HG03039 (cell line): ENCODE data around the gene DEF6.
"Not testable (repeated sequence)": the region's sequence is repeated elsewhere in the genome, so short reads cannot be mapped to it uniquely, and the experiment has no call there.

Source experiments
- ATAC-seq: cut with Tn5 transposase; IDR thresholded peaks from one replicate; pipeline ENCODE4 v1.9.1; 2021; ENCODE audit warnings: mild to moderate bottlenecking, moderate library complexity; ENCODE audit not compliant: unreplicated experiment

DEF6 gene

DNA sequence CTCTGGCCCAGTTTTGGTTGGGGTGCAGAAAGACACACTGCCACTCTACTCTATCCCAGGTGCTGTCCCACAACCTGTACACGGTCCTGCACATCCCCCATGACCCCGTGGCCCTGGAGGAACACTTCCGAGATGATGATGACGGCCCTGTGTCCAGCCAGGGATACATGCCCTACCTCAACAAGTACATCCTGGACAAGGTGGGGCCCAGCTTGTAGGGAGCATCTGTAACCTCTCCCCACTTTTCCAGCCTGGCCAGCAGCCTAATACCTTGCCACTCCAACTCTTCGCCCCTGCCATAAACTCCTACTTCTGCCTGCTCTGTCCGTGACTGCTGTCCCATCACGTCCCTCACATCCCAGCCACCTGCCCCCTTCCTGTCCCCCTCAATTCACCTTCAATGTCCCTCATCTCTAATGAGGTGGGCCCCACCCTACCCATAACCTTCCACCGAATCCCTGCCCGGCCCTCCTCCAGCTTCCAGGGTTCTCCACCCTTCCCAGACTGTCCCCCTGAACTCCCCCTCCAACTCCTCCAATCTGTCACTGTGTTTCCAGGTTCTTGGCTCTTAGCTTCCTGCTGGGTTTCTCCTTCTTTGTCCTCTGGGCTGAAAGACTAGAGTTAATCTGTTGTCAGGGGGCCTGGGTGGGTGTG is 12.1 kb downstream of the DEF6 start:
- ATAC-seq = no peak

DNA sequence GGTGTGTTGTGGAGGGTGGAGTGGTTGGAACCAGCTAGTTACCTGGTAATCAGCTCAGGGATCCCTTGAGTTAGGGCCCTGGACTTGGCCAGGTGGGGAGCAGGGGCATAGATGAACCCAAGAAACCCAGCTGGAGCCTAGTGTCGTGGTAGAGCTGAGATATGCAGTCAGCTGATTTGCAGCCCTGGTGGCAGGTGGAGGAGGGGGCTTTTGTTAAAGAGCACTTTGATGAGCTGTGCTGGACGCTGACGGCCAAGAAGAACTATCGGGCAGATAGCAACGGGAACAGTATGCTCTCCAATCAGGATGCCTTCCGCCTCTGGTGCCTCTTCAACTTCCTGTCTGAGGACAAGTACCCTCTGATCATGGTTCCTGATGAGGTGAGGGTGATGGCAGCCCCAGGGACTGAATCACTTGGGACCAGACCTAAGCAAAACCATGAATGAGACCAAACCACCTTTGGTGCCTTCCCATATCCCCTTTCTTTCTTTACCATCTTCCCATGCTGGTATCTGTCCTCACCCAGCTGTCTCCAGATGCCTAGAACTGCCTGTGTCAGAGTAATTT is 12.7 kb downstream of the DEF6 start:
- ATAC-seq = no peak

DNA sequence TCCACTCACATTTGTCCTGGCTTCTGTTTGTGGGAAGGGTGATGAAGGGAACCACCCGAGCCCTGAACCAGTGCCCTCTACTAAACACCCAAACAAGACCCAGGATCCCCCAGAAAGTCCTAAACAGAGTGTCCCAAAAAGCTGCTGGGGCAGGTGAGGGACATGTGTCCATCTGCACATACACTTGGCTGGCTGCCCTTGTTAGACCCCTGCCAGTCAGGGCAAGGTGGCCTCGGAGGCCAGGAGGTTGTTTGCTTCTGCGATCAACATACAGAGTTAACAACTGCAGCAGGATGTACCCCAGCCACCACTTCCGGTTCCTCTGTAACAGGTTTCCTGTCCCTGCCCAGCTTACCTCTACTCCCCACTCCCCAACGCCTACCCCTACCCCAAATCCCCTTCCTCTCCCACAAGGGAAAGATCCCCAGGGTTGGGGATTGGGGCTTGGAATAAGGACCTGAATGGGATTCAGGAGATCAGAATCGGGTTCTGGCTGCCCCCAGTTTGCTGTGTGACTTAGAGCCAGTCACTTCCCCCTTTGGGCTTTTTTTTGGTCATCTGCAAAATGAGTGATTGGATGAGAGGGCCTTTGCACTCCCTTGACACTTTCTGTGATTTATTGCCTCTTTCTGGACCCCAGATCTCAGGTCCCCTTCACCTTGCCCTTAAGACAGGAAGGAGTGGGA is 13.9 kb downstream of the DEF6 start:
- no peak for ATAC-seq

DNA sequence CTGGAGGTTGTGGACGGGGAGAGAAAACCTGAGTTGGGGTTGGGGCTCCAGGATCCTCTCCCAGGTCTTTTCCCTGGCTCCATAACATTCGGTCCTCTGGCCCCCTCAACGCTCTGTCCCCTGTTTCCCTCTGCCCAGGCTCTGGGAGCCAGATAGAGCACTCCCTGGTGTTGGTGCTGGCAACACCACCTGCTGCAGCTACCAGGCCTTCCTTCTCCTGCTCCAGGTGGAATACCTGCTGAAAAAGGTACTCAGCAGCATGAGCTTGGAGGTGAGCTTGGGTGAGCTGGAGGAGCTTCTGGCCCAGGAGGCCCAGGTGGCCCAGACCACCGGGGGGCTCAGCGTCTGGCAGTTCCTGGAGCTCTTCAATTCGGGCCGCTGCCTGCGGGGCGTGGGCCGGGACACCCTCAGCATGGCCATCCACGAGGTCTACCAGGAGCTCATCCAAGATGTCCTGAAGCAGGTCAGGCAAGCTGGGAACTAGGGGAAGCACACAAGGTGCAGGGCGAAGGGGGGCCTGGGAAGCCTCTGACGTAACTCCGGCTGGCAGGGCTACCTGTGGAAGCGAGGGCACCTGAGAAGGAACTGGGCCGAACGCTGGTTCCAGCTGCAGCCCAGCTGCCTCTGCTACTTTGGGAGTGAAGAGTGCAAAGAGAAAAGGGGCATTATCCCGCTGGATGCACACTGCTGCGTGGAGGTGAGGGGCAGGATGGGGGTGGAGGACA is 14.6 kb downstream of the DEF6 start:
- no peak for ATAC-seq

DNA sequence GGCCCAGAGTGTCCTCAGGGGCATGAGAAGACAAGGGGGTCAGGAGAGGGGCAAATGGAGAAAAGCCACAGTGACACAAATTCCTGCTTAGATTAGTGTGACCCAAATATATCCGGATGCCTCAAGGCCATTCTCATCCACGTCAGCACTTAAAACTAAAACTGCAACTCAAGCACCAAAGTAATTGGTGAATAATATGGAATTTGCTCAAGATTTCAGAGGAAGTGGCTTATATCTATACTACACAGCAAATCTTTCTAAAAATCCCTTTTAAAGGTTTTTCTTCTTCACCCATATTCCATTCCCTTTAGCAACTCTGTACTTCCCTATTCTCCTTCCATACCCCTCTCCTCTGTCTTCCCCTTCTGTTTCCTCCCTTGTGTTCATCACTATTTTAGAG is 15.2 kb downstream of the DEF6 start:
- no peak for ATAC-seq

DNA sequence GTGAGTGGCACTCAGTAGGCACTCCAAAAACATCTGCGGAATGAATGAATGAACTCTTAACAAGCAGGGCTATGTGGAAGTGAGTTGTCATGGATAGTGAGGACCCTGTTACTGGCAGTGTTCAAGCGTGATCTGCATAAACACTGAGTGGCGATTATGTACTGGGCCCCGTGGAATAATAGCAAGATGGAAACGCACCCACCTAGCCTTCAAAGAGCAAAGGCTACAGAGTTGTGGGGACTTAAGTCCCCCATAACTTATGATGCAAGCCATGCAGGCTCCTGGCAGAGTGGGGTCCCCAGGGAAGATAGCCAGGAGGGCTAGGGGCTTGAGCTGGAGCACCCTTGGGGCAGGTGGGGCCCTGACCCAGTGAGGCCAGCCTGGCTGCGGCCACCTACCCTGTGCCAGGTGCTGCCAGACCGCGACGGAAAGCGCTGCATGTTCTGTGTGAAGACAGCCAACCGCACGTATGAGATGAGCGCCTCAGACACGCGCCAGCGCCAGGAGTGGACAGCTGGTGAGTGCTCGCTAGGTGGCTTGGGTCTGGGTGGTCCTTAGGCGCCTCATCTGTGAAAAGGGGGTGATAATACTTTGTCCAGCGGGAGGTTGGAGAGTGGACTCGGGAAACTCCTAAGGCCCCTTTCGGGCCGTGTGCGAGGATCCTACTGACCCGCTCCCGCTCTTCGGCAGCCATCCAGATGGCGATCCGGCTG is 20.0 kb downstream of the DEF6 start:
- ATAC-seq = no peak

DNA sequence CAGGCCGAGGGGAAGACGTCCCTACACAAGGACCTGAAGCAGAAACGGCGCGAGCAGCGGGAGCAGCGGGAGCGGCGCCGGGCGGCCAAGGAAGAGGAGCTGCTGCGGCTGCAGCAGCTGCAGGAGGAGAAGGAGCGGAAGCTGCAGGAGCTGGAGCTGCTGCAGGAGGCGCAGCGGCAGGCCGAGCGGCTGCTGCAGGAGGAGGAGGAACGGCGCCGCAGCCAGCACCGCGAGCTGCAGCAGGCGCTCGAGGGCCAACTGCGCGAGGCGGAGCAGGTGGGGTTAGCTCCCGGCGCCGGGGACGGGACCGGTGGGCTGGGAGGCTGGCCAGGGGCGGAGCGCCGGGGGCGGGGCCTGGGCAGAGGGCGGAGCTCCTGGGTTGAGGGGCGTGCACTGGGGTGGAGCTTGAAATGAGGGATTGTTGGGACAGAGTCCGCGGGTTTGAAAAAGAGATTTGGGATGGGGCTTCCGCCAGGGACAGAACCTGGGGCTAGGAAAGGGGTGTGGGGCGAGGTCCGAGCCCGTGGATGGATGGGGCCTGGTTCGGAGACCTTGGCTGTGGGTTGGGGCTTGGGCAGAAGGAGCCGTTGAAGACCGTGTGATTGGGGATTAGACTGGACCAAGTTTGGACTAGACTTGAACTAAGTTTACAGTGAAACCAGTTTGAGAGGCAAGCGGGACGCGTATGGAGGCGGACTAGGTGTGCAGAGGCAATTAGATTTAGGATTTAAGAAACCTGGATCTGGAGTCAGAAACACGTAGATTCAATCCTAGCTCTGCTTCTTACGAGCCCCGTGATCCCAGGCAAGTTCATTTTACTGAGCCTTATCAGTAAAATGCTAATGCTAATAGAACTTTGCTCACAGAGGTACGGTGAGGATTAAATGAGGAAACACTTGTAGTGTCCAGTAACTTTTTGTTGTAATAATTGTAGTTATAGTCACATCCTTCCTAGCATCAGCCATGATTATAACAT is 20.9 kb downstream of the DEF6 start:
- no peak for ATAC-seq

DNA sequence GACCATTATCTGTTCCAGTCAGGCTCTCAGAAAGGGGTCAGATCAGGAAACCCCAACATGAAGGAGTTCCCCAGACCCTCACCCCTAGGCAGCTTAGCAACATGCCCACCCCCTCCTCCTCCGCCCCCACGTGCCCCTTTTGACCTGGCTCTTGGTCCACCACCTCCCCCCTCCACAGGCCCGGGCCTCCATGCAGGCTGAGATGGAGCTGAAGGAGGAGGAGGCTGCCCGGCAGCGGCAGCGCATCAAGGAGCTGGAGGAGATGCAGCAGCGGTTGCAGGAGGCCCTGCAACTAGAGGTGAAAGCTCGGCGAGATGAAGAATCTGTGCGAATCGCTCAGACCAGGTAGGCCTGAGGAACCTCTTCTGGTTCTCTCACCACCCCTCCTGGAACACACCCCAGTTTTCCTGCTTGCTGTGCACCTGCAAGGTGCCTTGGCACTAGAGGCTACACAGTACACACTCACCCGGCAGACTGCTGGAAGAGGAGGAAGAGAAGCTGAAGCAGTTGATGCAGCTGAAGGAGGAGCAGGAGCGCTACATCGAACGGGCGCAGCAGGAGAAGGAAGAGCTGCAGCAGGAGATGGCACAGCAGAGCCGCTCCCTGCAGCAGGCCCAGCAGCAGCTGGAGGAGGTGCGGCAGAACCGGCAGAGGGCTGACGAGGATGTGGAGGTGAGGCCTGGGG is 21.9 kb downstream of the DEF6 start:
- ATAC-seq = no peak

DNA sequence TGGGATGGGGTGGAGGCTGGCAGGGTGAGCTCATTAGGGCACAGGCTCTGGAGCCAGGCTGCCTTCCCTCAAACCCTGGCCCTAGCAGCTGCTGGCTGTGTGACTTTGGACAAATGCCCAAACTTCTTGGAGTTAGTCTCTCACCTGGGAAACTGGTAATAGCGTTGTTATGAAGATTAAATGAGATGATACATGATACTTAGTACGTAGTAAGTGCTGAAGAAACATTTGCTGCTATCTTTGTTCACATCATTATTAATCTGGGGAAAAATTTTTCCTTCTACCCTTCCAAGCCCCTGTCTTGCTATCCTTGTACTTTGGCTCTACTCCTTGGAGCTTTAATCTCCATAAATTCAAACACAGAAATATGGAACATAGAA is 22.4 kb downstream of the DEF6 start:
- ATAC-seq = no peak

DNA sequence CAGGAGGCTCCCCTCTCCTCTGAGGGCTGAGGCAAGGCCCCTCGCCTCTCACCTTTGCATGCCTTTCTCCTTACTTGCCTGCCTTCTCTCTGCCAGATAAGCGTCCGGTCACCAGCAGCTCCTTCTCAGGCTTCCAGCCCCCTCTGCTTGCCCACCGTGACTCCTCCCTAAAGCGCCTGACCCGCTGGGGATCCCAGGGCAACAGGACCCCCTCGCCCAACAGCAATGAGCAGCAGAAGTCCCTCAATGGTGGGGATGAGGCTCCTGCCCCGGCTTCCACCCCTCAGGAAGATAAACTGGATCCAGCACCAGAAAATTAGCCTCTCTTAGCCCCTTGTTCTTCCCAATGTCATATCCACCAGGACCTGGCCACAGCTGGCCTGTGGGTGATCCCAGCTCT is 23.5 kb downstream of the DEF6 start:
- ATAC-seq = no peak

DNA sequence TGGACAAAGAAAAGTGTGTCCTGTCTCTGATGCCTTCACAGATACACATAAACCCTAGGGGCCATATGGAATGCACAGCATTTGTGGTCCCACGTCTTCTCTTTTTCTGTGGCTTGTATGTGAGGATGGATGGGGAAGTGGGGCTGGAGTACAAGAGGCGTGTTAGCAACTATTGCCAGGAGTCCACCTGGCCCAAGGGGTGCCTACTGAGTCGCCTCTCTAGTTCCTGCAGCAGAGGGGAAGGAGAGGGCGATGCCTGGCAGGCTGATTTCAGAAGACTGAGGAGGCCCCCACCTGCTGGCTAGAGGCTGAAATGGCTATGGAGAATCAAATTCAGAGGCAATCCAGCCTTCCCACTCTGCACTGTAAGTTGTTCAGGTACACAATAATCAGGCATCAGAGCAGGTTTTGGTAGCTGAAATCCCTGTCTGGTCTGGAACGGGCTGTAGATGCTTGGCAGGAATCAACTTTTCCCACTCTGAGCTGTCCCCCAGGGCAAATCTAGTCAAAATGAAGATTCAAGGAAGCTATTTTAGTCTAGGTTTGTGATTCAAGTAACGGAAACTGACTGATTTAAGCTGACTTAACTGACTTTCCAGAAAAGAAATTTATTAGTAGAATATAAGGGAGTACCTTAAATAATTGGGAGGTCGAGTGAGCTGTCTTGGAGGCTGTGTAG is 29.9 kb downstream of the DEF6 start:
- no peak for ATAC-seq

DNA sequence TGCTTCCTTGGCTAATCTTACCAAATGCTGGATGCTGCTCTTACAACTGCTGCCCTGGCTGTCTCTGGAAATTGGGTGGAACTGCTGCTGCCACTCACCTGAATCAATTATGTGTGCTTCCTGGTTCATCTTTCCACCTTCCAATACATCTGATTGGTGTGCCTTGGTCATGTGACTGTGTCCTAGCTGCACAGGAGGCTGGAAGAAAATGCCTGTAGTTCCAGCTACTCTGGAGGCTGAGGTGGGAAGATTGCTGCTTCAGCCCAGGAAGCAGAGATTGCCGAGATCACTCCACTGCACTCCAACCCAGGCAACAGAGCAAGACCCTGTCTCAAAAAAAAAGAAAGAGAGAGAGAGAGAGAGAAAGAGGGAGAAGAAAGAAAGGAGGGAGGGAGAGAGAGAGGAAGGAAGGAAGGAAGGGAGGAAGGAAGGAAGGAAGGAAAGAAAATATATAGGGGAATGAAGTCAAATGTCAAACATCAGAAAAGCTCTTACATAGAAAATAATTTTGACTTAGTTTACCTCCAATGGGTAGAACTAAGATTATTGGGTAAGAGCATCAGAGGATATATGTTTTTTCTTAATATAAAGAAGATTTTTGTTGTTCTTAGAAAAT is 30.6 kb downstream of the DEF6 start:
- ATAC-seq = no peak

DNA sequence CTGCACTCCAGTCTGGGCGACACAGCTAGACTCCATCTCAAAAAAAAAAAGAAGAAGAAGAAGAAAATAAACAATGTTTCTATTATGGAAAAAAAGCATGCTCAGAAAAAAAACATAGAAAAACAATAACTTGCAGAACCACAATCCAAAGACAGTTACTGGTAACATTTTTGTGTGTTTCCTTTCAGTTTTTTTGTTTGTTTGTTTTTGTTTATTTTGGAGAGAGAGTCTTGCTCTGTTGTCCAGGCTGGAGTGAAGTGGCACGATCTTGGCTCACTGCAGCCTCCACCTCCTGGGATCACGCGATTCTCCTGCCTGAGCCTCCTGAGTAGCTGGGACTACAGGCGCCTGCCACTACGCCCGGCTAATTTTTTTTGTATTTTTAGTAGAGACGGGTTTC is 31.3 kb downstream of the DEF6 start:
- not testable (repeated sequence) for ATAC-seq

DNA sequence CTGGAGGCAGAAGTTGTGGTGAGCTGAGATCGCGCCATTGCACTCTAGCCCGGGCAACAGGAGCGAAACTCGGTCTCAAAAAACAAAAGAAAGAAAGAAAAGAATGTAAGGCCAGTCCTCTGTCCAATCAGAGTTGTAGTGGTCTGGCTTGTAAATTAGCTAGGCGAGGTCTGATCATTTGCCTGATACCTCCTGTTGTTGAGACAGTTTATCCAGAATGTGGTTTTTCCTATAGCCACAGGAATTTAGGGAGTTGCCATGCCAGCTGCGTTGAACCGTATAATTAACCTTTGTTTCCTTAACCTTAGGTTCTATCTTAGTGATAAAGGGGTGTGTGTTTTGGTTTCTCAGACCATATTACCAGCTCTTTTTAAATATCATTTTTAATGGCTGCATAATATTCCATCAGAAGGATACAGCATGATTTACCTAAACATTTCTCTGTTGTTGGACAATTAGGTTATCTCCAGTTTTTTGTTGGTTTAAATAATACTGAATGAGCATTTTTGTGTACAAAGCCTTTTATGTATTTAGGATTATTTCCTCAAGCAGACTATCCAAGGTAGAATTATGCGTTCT is 33.0 kb downstream of the DEF6 start:
- ATAC-seq = no peak

DNA sequence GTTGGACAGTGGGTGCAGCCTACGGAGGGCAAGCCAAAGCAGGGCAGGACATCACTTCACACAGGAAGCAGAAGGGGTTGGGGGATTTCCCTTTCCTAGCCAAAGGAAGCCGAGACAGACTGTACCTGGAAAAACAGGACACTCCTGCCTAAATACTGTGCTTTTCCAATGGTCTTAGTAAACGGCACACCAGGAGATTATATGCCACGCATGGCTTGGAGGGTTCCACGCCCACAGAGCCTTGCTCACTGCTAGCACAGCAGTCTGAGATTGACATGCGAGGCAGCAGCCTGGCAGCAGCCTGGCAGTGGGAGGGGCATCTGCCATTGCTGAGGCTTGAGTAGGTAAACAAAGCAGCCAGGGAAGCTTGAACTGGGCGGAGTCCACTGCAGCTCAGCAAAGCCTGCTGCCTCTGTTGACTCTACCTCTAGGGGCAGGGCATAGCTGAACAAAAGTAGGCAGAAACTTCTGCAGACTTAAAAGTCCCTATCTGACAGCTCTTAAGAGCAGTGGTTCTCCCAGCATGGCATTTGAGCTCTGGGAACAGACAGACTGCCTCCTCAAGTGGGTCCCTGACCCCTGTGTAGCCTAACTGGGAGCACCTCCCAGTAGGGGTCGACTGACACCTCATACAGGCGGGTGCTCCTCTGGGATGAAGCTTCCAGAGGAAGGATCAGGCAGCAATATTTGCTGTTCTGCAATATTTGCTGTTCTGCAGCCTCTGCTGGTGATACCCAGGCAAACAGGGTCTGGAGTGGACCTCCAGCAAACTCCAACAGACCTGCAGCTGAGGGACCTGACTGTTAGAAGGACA is 34.7 kb downstream of the DEF6 start:
- ATAC-seq = not testable (repeated sequence)

DNA sequence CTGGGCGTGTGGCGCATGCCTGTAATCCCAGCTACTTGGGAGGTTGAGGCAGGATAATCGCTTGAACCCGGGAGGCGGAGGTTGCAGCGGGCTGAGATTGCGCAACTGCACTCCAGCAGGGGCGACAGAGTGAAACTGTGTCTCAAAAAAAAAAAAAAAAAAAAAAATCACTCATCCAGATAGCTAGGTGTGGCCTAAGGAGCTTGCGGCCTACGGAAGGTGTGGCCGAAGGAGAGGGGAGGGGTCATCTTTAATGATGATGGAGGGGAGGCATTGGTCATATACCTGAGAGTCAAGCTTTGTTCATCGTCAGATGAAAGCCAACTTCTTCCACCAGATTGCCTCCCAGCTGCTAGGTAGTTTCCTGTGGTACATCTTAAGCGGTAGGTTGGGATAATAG is 43.9 kb downstream of the DEF6 start:
- no peak for ATAC-seq
